SK-N-MC (cell line): ENCODE measurements around the gene YLPM1.

Experiments used
- DNase-seq: peaks from one replicate; pipeline ENCODE4 v3.0.0-alpha.2; 2011; ENCODE audit warnings: low read depth, low spot score
- H3K27ac ChIP-seq: fragments of 200-600 bp; sonication (generic); 2 replicates; pipeline ENCODE4 v1.5.1; 2016; ENCODE audit warnings: mixed run types
- H3K36me3 ChIP-seq: fragments of 200-600 bp; sonication (generic); 2 replicates; pipeline ENCODE4 v1.6.1; 2017; ENCODE audit warnings: antibody characterized with exemption, low read length, mixed read lengths; ENCODE audit not compliant: insufficient read depth
- H3K4me3 ChIP-seq: fragments of 200-600 bp; sonication (generic); 2 replicates; pipeline ENCODE4 v1.5.1; 2016
- H3K9ac ChIP-seq: fragments of 200-600 bp; sonication (generic); 2 replicates; pipeline ENCODE4 v1.8.0; 2017; ENCODE audit warnings: mixed run types, mixed read lengths; ENCODE audit not compliant: insufficient read length
- H3K9me3 ChIP-seq: fragments of 200-600 bp; sonication (generic); 2 replicates; pipeline ENCODE4 v1.6.1; 2017; ENCODE audit warnings: low read depth, mild to moderate bottlenecking, antibody characterized with exemption, low read length, moderate library complexity, mixed read lengths
- EZH2 ChIP-seq: fragments of 200-600 bp; sonication (generic); IDR thresholded peaks from one replicate; pipeline ENCODE4 v1.6.1; 2017; ENCODE audit warnings: antibody characterized with exemption
- FOXP2 ChIP-seq: optimal IDR thresholded peaks from 2 replicates; pipeline ENCODE3; 2011; ENCODE audit warnings: mild to moderate bottlenecking, moderate library complexity; ENCODE audit not compliant: insufficient read depth; ENCODE audit errors: extremely low read length, control extremely low read depth
- POLR2AphosphoS5 ChIP-seq: IDR thresholded peaks from 2 replicates; pipeline ENCODE4 v1.6.1; 2012; ENCODE audit warnings: mild to moderate bottlenecking, low read depth, low read length, borderline replicate concordance

The YLPM1 gene

GRCh38 chr14:74771399-74771798, 8.3 kb downstream of the YLPM1 start:
- no peak overlapping the region for H3K4me3 ChIP-seq
- H3K9me3 ChIP-seq = no peaks in the 10 kb centered on the region
- H3K27ac ChIP-seq = no peak overlapping the region
- H3K36me3 ChIP-seq = peaks cover 23% of the 10 kb centered on the region
- DNase-seq = no peak
- TF ChIP-seq EZH2 (no peak), FOXP2 (no peak), POLR2AphosphoS5 (no peak)
- no peak overlapping the region for H3K9ac ChIP-seq

DNA sequence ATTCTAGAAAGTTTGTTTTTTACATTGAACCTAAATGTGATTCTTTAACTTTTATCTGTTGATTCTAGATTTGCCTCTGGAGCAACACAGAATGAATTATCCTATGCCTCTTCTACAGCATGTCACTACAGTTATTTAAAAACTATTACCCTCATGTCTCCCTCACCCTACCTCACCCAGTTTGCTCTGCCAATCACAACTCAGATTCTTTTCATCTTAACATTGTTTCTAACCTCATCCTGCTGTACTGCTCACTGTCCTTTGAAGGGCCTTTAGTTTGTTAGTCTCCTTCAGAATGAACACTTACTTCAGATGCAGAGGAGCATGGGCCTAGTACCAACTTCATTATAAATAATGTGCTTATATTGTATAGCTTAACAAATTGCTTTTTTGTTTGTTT, 21.5 kb downstream of the YLPM1 start:
- no peak for DNase-seq
- Histone ChIP-seq H3K9me3 (no peaks in the 10 kb centered on the region), H3K4me3 (no peak overlapping the region), H3K36me3 (peaks cover 92% of the 10 kb centered on the region), H3K9ac (no peak overlapping the region), H3K27ac (peak overlapping the region; percentile 10; the same call in 1 of the 2 replicates)
- no peak for TF ChIP-seq POLR2AphosphoS5
- TF ChIP-seq EZH2 = no peak
- TF ChIP-seq FOXP2 = no peak

GRCh38 chr14:74785056-74785613, 22.0 kb downstream of the YLPM1 start:
- Histone ChIP-seq H3K4me3 (no peak overlapping the region), H3K36me3 (peaks cover 93% of the 10 kb centered on the region), H3K9ac (no peak overlapping the region), H3K9me3 (no peaks in the 10 kb centered on the region), H3K27ac (no peak overlapping the region)
- no peak for TF ChIP-seq FOXP2
- DNase-seq = no peak

GRCh38 chr14:74786796-74787315, 23.7 kb downstream of the YLPM1 start:
- Histone ChIP-seq H3K9ac (no peak overlapping the region), H3K9me3 (peaks cover 3% of the 10 kb centered on the region; the same call in 1 of the 2 replicates), H3K4me3 (no peak overlapping the region), H3K36me3 (peaks cover 87% of the 10 kb centered on the region), H3K27ac (no peak overlapping the region; the same call in 1 of the 2 replicates)
- TF ChIP-seq POLR2AphosphoS5 = no peak
- no peak for TF ChIP-seq FOXP2
- TF ChIP-seq EZH2 = no peak
- DNase-seq = no peak

DNA sequence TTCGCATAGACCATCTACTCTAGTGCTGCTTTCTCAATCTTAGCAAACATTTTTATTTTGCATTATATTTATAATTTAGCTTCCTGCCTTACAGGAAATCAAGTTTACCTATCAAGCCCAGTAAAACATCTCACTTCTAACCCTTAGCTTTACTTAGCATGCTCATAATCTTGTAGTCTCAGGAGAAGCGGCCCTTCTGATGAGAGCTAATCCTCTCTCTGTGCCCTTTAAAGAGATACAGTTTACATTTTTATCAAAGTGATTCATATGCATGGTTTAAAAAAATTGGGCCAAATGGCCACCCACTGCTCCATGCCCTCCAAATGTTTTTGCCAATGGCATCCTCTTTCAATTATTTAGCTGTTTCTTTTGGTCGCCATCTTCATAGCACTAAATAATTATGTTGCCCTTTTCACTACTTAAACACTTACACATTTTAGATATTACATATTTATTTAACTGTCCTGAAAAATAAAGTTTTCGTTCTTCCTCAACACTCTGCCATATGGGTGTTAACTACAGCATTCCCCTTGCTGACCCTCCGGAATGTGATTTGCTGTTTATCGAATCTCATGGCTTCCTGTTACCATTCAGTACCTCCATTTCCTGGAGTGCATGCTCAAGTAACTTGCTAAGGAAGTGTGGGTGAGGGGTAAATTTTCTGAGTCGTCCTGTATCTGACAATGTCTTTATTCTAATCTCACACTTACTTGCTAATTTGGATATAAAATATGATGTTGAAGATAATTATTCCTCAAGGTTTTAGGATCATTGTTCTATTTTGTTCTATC, 29.3 kb downstream of the YLPM1 start:
- H3K9ac ChIP-seq = no peak overlapping the region
- peaks cover 3% of the 10 kb centered on the region; the same call in 1 of the 2 replicates for H3K9me3 ChIP-seq
- H3K4me3 ChIP-seq = peak overlapping the region; percentile 44
- peak overlapping the region; percentile 64 for H3K27ac ChIP-seq
- no peak for TF ChIP-seq EZH2
- TF ChIP-seq POLR2AphosphoS5 = no peak
- no peak for TF ChIP-seq FOXP2
- peaks cover 56% of the 10 kb centered on the region for H3K36me3 ChIP-seq
- DNase-seq = no peak

- peaks cover 57% of the 10 kb centered on the region for H3K36me3 ChIP-seq
Observed at GRCh38 chr14:74793506-74794155, 30.5 kb downstream of the YLPM1 start.

GRCh38 chr14:74794947-74795346, 31.8 kb downstream of the YLPM1 start:
- Histone ChIP-seq H3K9ac (no peak overlapping the region), H3K36me3 (peaks cover 56% of the 10 kb centered on the region)
- TF ChIP-seq POLR2AphosphoS5 (no peak), FOXP2 (no peak), EZH2 (no peak)

More at GRCh38 chr14:74793506-74794155, 30.5 kb downstream of the YLPM1 start:
- H3K4me3 ChIP-seq = no peak overlapping the region
- peaks cover 3% of the 10 kb centered on the region; the same call in 1 of the 2 replicates for H3K9me3 ChIP-seq
- no peak for DNase-seq
- H3K9ac ChIP-seq = no peak overlapping the region
- 0 out of 2 replicates have a peak overlapping the region, but pooled peaks have one; percentile 64 for H3K27ac ChIP-seq
- no peak for TF ChIP-seq POLR2AphosphoS5
- TF ChIP-seq FOXP2 = no peak
- no peak for TF ChIP-seq EZH2

GRCh38 chr14:74799765-74800164, 36.6 kb downstream of the YLPM1 start:
- peaks cover 59% of the 10 kb centered on the region for H3K36me3 ChIP-seq
- H3K9ac ChIP-seq = no peak overlapping the region
- H3K9me3 ChIP-seq = no peaks in the 10 kb centered on the region
- TF ChIP-seq POLR2AphosphoS5 = no peak
- TF ChIP-seq FOXP2 = no peak
- TF ChIP-seq EZH2 = no peak
- H3K4me3 ChIP-seq = no peak overlapping the region
- no peak for DNase-seq
- H3K27ac ChIP-seq = no peak overlapping the region

More at GRCh38 chr14:74794947-74795346, 31.8 kb downstream of the YLPM1 start:
- no peak overlapping the region for H3K27ac ChIP-seq
- peaks cover 3% of the 10 kb centered on the region; the same call in 1 of the 2 replicates for H3K9me3 ChIP-seq
- DNase-seq = no peak
- no peak overlapping the region for H3K4me3 ChIP-seq
